ENCODE results near the gene WDFY2.
"Not testable (repeated sequence)": the region's sequence is repeated elsewhere in the genome, so short reads cannot be mapped to it uniquely, and the experiment has no call there.

WDFY2 gene

DNA sequence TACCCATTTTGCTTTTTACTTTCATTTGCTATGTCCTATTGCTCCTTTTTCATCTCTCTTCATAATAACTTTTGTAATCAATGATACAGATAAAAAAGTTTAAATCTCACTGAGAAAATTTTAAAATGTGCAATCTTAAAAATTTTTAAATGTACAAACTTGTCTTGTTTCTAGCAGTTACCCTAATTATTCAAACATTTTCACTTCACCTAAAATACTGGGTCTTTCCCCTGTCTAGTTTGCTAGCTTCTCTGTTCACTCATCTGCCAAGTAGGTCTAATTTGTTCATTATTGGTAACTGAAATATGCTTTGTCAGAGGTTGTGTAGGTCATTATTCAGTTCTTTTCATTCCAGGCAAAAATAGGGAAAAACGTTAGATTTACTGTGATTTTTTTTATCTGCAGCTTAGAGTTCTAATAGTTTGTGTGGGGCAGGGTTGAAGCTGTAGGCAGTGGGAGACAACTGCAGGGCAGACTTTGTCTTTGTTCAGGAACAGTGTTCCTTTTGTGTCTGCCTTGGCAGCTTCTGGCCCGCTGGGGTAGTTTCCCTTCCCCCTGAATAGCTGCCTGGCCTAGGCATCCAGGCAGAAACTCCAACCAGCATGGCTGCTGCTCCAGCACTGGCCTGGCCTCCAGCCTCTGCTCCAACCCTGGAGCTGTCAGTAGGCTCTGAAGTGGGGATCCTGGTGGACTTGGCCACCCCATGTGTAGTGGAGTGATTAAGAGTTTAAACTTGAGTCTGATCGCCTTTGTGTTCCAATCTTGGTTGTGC is 48.5 kb downstream of the WDFY2 start:
- ChIA-PET CTCF (interaction anchor here (0.6 kb wide), 1 partner anchor 11 kb away, joined by 4 read pairs; no protein-coding TSS in a partner anchor), POLR2A (no interaction called here)
- no peak for DNase-seq (ENCODE audit: extremely low spot score)
- TF ChIP-seq FOXK2 (IDR thresholded peaks at IDR 0.05) (no peak), SP1 (IDR thresholded peaks at IDR 0.05) (no peak)

DNA sequence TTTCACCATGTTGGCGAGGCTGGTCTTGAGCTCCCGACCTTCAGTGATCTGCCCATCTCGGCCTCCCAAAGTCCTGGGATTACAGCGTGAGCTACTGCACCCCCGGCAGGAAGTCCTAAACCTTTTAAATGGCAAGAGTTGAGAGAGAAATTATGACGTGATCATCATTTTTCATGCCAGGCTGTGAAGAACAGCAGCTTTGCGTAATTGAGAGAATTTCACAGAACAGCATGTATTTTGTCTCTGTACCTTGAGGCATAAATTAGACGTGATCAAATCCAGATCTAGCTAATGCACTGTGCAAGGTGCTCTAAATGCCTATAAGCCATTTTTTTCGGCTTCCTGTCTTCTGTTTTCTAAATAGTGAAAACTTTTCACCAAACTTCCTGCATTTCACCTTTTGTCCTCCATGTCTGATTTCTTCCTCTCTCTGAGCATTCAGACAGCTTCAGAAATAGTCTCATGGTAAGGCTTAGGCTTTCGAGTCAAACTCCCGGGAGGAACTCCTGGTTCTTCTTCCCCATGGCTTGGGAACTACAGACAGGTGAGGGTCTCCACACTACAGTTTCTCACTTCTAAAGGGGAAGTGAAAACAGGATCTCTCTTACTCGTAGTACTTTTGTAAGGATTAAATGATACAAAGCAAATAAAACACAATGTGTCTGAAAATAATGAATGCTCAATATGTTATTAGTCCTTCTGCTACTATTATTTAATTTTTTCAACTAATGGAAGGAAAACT is 51.0 kb downstream of the WDFY2 start:
- ChIA-PET CTCF (no interaction called here), POLR2A (no interaction called here)
- DNase-seq (ENCODE audit: extremely low spot score): no peak
- no peak for TF ChIP-seq BHLHE40 (IDR thresholded peaks at IDR 0.05; ENCODE audit: borderline replicate concordance)

DNA sequence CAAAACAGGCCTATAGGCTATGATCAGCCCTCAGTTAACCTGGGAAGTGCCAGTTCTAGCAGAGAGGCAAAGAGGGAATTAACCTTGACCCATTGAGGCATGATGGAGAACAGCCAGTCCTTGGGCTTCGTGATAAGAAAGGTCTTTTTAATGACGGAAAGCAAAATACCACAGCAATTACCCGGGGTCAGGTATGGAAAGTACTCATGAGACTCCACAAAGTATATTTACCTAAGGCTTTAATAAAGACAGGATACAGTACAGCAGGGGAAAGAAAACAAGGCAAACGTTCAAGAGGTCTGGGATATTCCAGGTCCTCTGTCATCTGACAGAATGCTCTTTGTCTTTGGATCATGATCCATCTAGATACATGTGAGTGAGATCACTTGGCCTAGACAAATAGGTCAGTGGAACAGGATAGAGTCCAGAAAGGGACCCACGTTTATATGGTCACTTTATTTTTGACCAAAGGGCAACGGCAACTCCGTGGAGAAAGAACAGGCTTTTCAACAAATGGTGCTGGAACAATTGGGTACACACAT is 52.2 kb downstream of the WDFY2 start:
- ChIA-PET CTCF (no interaction called here), POLR2A (no interaction called here)
- TF ChIP-seq FOXA1 (IDR thresholded peaks at IDR 0.05): no peak
- TF ChIP-seq, protein P1, sequence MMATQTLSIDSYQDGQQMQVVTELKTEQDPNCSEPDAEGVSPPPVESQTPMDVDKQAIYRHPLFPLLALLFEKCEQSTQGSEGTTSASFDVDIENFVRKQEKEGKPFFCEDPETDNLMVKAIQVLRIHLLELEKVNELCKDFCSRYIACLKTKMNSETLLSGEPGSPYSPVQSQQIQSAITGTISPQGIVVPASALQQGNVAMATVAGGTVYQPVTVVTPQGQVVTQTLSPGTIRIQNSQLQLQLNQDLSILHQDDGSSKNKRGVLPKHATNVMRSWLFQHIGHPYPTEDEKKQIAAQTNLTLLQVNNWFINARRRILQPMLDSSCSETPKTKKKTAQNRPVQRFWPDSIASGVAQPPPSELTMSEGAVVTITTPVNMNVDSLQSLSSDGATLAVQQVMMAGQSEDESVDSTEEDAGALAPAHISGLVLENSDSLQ (IDR thresholded peaks at IDR 0.05): no peak
- no peak for TF ChIP-seq LEF1 (IDR thresholded peaks at IDR 0.05; ENCODE audit: borderline replicate concordance)
- 0 out of 2 replicates have a peak, but pooled peaks have one; percentile 12 for TF ChIP-seq CTBP1 (IDR thresholded peaks at IDR 0.05; ENCODE audit: borderline replicate concordance)
- TF ChIP-seq TARDBP (IDR thresholded peaks at IDR 0.05): no peak
- no peak for TF ChIP-seq FOXK2 (IDR thresholded peaks at IDR 0.05)
- TF ChIP-seq FOXM1 (IDR thresholded peaks at IDR 0.05; ENCODE audit: borderline replicate concordance): no peak
- TF ChIP-seq HDGF (IDR thresholded peaks at IDR 0.05; ENCODE audit: borderline replicate concordance): no peak
- no peak for DNase-seq (ENCODE audit: extremely low spot score)

DNA sequence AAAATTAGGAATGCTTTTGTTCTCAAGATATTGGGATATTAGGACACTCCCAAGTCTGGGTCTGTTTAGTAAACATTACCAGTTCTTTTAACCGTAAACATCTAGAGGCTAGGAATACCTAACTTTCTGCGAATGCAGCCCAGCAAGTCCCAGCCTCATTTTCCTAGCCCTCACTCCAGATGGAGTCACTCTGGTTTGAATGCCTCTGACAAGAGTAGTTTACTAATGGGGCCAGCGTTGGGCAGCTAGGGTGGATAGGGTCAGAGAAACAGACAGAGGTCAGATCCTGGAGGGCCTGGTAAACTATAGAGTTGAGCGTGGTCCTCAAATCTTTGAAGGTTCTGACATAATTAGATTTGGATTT is 53.6 kb downstream of the WDFY2 start:
- ChIA-PET CTCF (no interaction called here), POLR2A (no interaction called here)
- TF ChIP-seq NFRKB (IDR thresholded peaks at IDR 0.05) (no peak), L3MBTL2 (conservative IDR thresholded peaks at IDR 0.05) (no peak), FOXA1 (IDR thresholded peaks at IDR 0.05) (no peak), SUZ12 (IDR thresholded peaks at IDR 0.05) (no peak), TARDBP (IDR thresholded peaks at IDR 0.05) (no peak), BHLHE40 (IDR thresholded peaks at IDR 0.05; ENCODE audit: borderline replicate concordance) (no peak), CTBP1 (IDR thresholded peaks at IDR 0.05; ENCODE audit: borderline replicate concordance) (no peak), SP1 (IDR thresholded peaks at IDR 0.05) (no peak), FOXM1 (IDR thresholded peaks at IDR 0.05; ENCODE audit: borderline replicate concordance) (no peak), ELF4 (IDR thresholded peaks at IDR 0.05) (no peak), HDGF (IDR thresholded peaks at IDR 0.05; ENCODE audit: borderline replicate concordance) (no peak), LEF1 (IDR thresholded peaks at IDR 0.05; ENCODE audit: borderline replicate concordance) (no peak), ZNF384 (IDR thresholded peaks at IDR 0.05) (no peak), FOXK2 (IDR thresholded peaks at IDR 0.05) (no peak), ARNT (IDR thresholded peaks at IDR 0.05) (no peak)
- TF ChIP-seq, protein P1 (IDR thresholded peaks at IDR 0.05): no peak
- DNase-seq (ENCODE audit: extremely low spot score): no peak

DNA sequence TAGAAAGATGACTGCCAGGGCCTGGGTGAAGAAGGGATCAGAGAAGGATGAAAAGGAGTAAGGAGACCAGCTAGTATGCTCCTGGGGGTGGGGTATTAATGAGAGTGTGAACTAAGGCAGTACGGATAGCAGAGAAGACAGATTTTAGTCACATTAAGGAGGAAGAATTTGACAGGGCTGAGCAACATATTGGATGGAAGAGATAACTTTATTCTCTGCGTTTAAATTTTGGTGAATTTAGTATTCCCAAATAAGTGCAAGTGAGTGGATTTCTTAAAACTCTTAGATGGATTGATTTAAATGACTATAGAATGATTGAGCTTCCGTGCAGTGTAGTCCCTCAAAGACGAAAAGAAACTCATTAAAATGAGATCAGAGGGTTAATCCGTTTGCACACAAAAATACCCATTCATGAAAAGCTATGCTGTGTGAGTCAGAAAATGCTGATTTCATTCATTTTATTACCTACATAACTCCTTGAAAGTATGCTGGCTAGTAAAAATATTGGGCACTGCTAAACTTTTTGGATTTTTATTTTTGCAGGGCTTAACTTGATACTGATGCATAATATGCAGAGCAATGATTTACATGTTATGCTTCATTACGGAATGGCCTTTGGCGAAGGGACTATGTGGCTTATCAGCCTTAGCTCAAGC is 54.1 kb downstream of the WDFY2 start:
- ChIA-PET POLR2A (interaction anchor here (1.0 kb wide), 1 partner anchor 55 kb away, joined by 3 read pairs; no protein-coding TSS in a partner anchor), CTCF (no interaction called here)
- no peak for TF ChIP-seq BHLHE40 (IDR thresholded peaks at IDR 0.05; ENCODE audit: borderline replicate concordance)
- TF ChIP-seq FOXK2 (IDR thresholded peaks at IDR 0.05): no peak
- TF ChIP-seq SP1 (IDR thresholded peaks at IDR 0.05): no peak
- no peak for TF ChIP-seq FOXM1 (IDR thresholded peaks at IDR 0.05; ENCODE audit: borderline replicate concordance)
- TF ChIP-seq FOXA1 (IDR thresholded peaks at IDR 0.05): no peak
- TF ChIP-seq CTBP1 (IDR thresholded peaks at IDR 0.05; ENCODE audit: borderline replicate concordance): no peak
- no peak for TF ChIP-seq ARNT (IDR thresholded peaks at IDR 0.05)
- no peak for TF ChIP-seq SUZ12 (IDR thresholded peaks at IDR 0.05)
- TF ChIP-seq, protein P1 (IDR thresholded peaks at IDR 0.05): no peak
- no peak for TF ChIP-seq HDGF (IDR thresholded peaks at IDR 0.05; ENCODE audit: borderline replicate concordance)
- no peak for TF ChIP-seq L3MBTL2 (conservative IDR thresholded peaks at IDR 0.05)
- TF ChIP-seq TARDBP (IDR thresholded peaks at IDR 0.05): no peak
- TF ChIP-seq ELF4 (IDR thresholded peaks at IDR 0.05): no peak
- TF ChIP-seq LEF1 (IDR thresholded peaks at IDR 0.05; ENCODE audit: borderline replicate concordance): no peak
- TF ChIP-seq ZNF384 (IDR thresholded peaks at IDR 0.05): no peak
- DNase-seq (ENCODE audit: extremely low spot score): no peak

DNA sequence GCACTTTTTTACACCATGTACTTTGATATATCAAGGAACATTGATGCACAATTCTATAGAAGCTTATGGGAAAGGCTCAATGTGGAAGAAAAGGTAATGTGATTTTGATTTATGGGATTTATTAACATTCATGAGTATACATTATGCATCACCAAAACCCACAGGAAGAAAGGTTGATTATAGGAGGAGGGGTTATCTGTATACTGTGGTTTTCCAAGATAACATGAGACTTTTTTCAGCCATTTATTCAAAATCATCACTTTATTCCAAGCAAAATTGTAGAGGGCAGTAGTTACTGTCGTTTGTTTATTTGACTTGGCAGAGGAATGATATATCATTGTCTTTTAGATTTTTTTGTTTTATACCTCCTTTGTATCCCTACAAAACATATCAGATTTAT is 54.9 kb downstream of the WDFY2 start:
- CTCF ChIA-PET: no interaction called here
- no peak for DNase-seq (ENCODE audit: extremely low spot score)
- TF ChIP-seq SP1 (IDR thresholded peaks at IDR 0.05) (no peak), L3MBTL2 (conservative IDR thresholded peaks at IDR 0.05) (no peak), ARNT (IDR thresholded peaks at IDR 0.05) (no peak), BHLHE40 (IDR thresholded peaks at IDR 0.05; ENCODE audit: borderline replicate concordance) (no peak), CTBP1 (IDR thresholded peaks at IDR 0.05; ENCODE audit: borderline replicate concordance) (no peak), HDGF (IDR thresholded peaks at IDR 0.05; ENCODE audit: borderline replicate concordance) (no peak), SUZ12 (IDR thresholded peaks at IDR 0.05) (no peak), FOXK2 (IDR thresholded peaks at IDR 0.05) (no peak), TARDBP (IDR thresholded peaks at IDR 0.05) (no peak), FOXA1 (IDR thresholded peaks at IDR 0.05) (no peak), NFRKB (IDR thresholded peaks at IDR 0.05) (no peak)
- TF ChIP-seq, protein P1 (IDR thresholded peaks at IDR 0.05): no peak; the same call in 1 of the 2 replicates
- POLR2A ChIA-PET: interaction anchor here (1.0 kb wide), 1 partner anchor 56 kb away, joined by 3 read pairs; no protein-coding TSS in a partner anchor

DNA sequence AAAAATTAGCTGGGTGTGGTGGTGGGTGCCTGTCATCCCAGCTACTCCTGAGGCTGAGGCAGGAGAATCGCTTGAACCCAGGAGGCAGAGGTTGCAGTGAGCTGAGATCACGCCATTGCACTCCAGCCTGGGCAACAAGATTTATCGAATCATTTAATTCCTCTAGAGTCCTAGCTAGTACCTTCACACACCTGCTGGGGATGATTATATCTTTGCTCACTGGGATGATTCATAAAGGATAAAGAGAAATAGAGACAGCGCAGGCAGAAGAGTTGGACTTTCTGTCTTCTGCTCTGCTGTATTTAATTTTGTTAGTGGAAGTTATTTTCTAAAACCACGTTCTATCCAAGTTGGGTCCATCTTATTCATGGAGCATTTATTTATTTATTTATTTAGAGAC is 56.4 kb downstream of the WDFY2 start:
- CTCF ChIA-PET; DNase-seq (ENCODE audit: extremely low spot score): not testable (repeated sequence)
- POLR2A ChIA-PET: interaction anchor here (1.0 kb wide), 1 partner anchor 187 kb away, joined by 3 read pairs; no protein-coding TSS in a partner anchor
